H9 (cell line): Measurements from ENCODE around the gene IMMP2L. TPM values are rescaled to one million over a fixed set of nuclear protein-coding genes. Genes with fewer than 3 reads are reported as not detected.

Experiments used
- DNase-seq: peaks from one replicate; pipeline ENCODE4 v3.0.0-alpha.2; 2017
- H2AFZ ChIP-seq: one replicate; pipeline ENCODE4 v1.6.1; 2013; ENCODE audit warnings: mild to moderate bottlenecking, low read length, control low read depth, moderate library complexity
- H2AK5ac ChIP-seq: 2 replicates; pipeline ENCODE4 v1.6.1; 2013; ENCODE audit warnings: low read length, control low read depth, mixed read lengths; ENCODE audit not compliant: insufficient read length
- H2BK120ac ChIP-seq: one replicate; pipeline ENCODE4 v1.6.1; 2013; ENCODE audit warnings: low read depth, mild to moderate bottlenecking, low read length, control low read depth, inconsistent platforms; ENCODE audit not compliant: poor library complexity, severe bottlenecking
- H2BK12ac ChIP-seq: 2 replicates; pipeline ENCODE4 v1.6.1; 2013; ENCODE audit warnings: low read length, control low read depth, mixed read lengths, low read depth; ENCODE audit not compliant: insufficient read length
- H2BK15ac ChIP-seq: 2 replicates; pipeline ENCODE4 v1.6.1; 2013; ENCODE audit warnings: low read depth, low read length, control low read depth
- H2BK20ac ChIP-seq: one replicate; pipeline ENCODE4 v1.6.1; 2013; ENCODE audit warnings: low read depth, mild to moderate bottlenecking, low read length, control low read depth, inconsistent platforms; ENCODE audit not compliant: poor library complexity, severe bottlenecking
- H2BK5ac ChIP-seq: 2 replicates; pipeline ENCODE4 v1.6.1; 2013; ENCODE audit warnings: low read length, control low read depth, mixed read lengths; ENCODE audit not compliant: insufficient read length
- H3K14ac ChIP-seq: 2 replicates; pipeline ENCODE4 v1.6.1; 2013; ENCODE audit warnings: low read length, control low read depth; ENCODE audit not compliant: insufficient read depth
- H3K18ac ChIP-seq: 2 replicates; pipeline ENCODE4 v1.6.1; 2013; ENCODE audit warnings: low read depth, mild to moderate bottlenecking, mixed read lengths, low read length, control low read depth; ENCODE audit not compliant: insufficient read length
- H3K23ac ChIP-seq: 2 replicates; pipeline ENCODE4 v1.6.1; 2013; ENCODE audit warnings: low read length, control low read depth, mixed read lengths, low read depth; ENCODE audit not compliant: insufficient read length
- H3K23me2 ChIP-seq: 2 replicates; pipeline ENCODE4 v1.6.1; 2013; ENCODE audit warnings: low read depth, mild to moderate bottlenecking, mixed read lengths, low read length, control low read depth; ENCODE audit not compliant: insufficient read length, poor library complexity, severe bottlenecking
- H3K27ac ChIP-seq: 2 replicates; pipeline ENCODE4 v1.5.1; 2013; ENCODE audit warnings: low read length, control low read depth, mixed read lengths, low read depth; ENCODE audit not compliant: insufficient read length
- H3K27me3 ChIP-seq: 2 replicates; pipeline ENCODE4 v1.6.1; 2013; ENCODE audit warnings: low read length, control low read depth, inconsistent platforms; ENCODE audit not compliant: insufficient read depth
- H3K4ac ChIP-seq: 2 replicates; pipeline ENCODE4 v1.6.1; 2013; ENCODE audit warnings: low read depth, mild to moderate bottlenecking, control low read depth, inconsistent platforms, low read length, moderate library complexity
- H3K4me1 ChIP-seq: 2 replicates; pipeline ENCODE4 v1.6.1; 2013; ENCODE audit warnings: low read length, control low read depth, inconsistent platforms; ENCODE audit not compliant: insufficient read depth
- H3K4me2 ChIP-seq: 2 replicates; pipeline ENCODE4 v1.6.1; 2013; ENCODE audit warnings: low read length, control low read depth, mixed read lengths; ENCODE audit not compliant: insufficient read length, insufficient read depth
- H3K56ac ChIP-seq: 2 replicates; pipeline ENCODE4 v1.6.1; 2013; ENCODE audit warnings: low read depth, mild to moderate bottlenecking, mixed read lengths, low read length, control low read depth; ENCODE audit not compliant: insufficient read length
- H3K79me1 ChIP-seq: 2 replicates; pipeline ENCODE4 v1.6.1; 2013; ENCODE audit warnings: low read depth, mild to moderate bottlenecking, moderate library complexity, low read length, control low read depth, inconsistent platforms; ENCODE audit not compliant: insufficient read depth, poor library complexity, severe bottlenecking
- H3K79me2 ChIP-seq: 2 replicates; pipeline ENCODE4 v1.6.1; 2013; ENCODE audit warnings: low read length, control low read depth, inconsistent platforms; ENCODE audit not compliant: insufficient read depth
- H3K9ac ChIP-seq: 2 replicates; pipeline ENCODE4 v1.6.1; 2013; ENCODE audit warnings: low read length, control low read depth, mixed read lengths; ENCODE audit not compliant: insufficient read length; ENCODE audit errors: extremely low read depth
- H3K9me3 ChIP-seq: one replicate; pipeline ENCODE4 v1.6.1; 2013; ENCODE audit warnings: low read depth, low read length, inconsistent platforms; ENCODE audit not compliant: control insufficient read depth
- H3T11ph ChIP-seq: one replicate; pipeline ENCODE4 v1.6.1; 2013; ENCODE audit warnings: mild to moderate bottlenecking, low read length, control low read depth, inconsistent platforms
- H4K20me1 ChIP-seq: one replicate; pipeline ENCODE4 v1.6.1; 2013; ENCODE audit not compliant: control insufficient read depth, insufficient read length, insufficient read depth
- H4K5ac ChIP-seq: 2 replicates; pipeline ENCODE4 v1.6.1; 2013; ENCODE audit warnings: low read depth, mild to moderate bottlenecking, mixed read lengths, low read length, control low read depth; ENCODE audit not compliant: insufficient read length
- H4K8ac ChIP-seq: replicated peaks from 2 replicates; pipeline ENCODE4 v1.6.1; 2013; ENCODE audit warnings: low read length, control low read depth, mixed read lengths, low read depth; ENCODE audit not compliant: insufficient read length
- H4K91ac ChIP-seq: 2 replicates; pipeline ENCODE4 v1.6.1; 2013; ENCODE audit warnings: low read depth, mild to moderate bottlenecking, moderate library complexity, mixed read lengths, low read length, control low read depth; ENCODE audit not compliant: insufficient read length
- H3K27ac Mint-ChIP-seq, 3 experiments: 2 replicates in 2 of 3; 3 replicates in 1 of 3; pipeline ENCODE4 v1.8.0; 2020 to 2021; ENCODE audit warnings: mixed read lengths in 3 of 3, mild to moderate bottlenecking in 1 of 3, moderate library complexity in 1 of 3
- H3K27me3 Mint-ChIP-seq: 2 replicates; pipeline ENCODE4 v1.8.0; 2021; ENCODE audit warnings: low read depth, mild to moderate bottlenecking, moderate library complexity, mixed read lengths
- H3K36me3 Mint-ChIP-seq, 3 experiments: 2 replicates in 2 of 3; 3 replicates in 1 of 3; pipeline ENCODE4 v1.8.0; 2020 to 2021; ENCODE audit warnings: low read depth in 3 of 3, mixed read lengths in 3 of 3; ENCODE audit not compliant: insufficient read depth in 1 of 3
- H3K4me1 Mint-ChIP-seq, 2 experiments: 2 replicates each; pipeline ENCODE4 v1.8.0; 2020; ENCODE audit warnings: mixed read lengths in 2 of 2
- H3K4me3 Mint-ChIP-seq, 2 experiments: 2 replicates in 1 of 2; 3 replicates in 1 of 2; pipeline ENCODE4 v1.8.0; 2020 to 2021; ENCODE audit warnings: mild to moderate bottlenecking in 2 of 2, mixed read lengths in 2 of 2, moderate library complexity in 1 of 2
- H3K9me3 Mint-ChIP-seq, 2 experiments: 2 replicates in 1 of 2; 3 replicates in 1 of 2; pipeline ENCODE4 v1.8.0; 2020; ENCODE audit warnings: mild to moderate bottlenecking in 2 of 2, mixed read lengths in 2 of 2, moderate library complexity in 1 of 2
- WGBS: extraction: QIAGEN DNeasy Blood & Tissue Kit; methylation state at CpG from one replicate; pipeline ENCODE4 v1.1.7; 2013; ENCODE audit warnings: missing lambda C conversion rate, low lambda C conversion rate, mixed read lengths; ENCODE audit not compliant: insufficient read length; ENCODE audit errors: extremely low coverage; 5-methylcytosine and 5-hydroxymethylcytosine counted together
- total RNA-seq: library from RNA; stranded (reverse); gene quantifications from 2 replicates; pipeline ENCODE4 v1.2.1, GENCODE V29; 2021
- TF ChIP-seq, protein P1 (sequence below): fragments of 200-600 bp; sonication (generic); conservative IDR thresholded peaks from 3 replicates; pipeline ENCODE4 v1.8.0; 2021; ENCODE audit warnings: antibody characterized with exemption, mild to moderate bottlenecking

IMMP2L gene
- total RNA-seq, 1 experiment from 2014 or later, result 14.7 TPM

DNA sequence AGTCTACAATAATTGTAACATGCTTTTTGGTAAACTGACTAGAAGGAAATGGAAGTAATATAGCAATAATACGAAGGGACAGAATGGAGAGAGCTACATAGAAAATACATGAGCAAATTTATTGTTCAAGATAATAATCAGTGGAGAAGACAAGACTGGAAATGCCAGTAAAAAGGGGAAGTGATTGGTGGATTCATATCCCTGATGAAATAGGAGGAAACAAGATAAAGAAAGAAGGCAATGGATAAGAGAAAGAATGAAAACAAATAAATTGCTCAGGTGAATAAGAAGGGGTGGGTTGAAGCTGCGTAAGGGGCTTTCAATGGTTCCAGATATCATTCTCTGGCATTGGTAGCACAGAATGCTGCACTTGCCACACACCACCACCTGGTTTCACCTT is 335.5 kb downstream of the IMMP2L start:
- H3K9me3 ChIP-seq, result no peaks in the 10 kb centered on the region
- no peak overlapping the region for H3K23ac ChIP-seq
- H4K91ac ChIP-seq, result no peak overlapping the region
- no peaks in the 10 kb centered on the region for H4K20me1 ChIP-seq
- H3K18ac ChIP-seq, result no peak overlapping the region
- no peak overlapping the region for H3T11ph ChIP-seq
- H3K4ac ChIP-seq, result no peak overlapping the region
- Mint-ChIP-seq H3K4me1 (peaks cover 2 to 5% of the 10 kb centered on the region in 2 experiments; a peak in 1 of 4 replicates), H3K36me3 (no peaks in the 10 kb centered on the region), H3K9me3 (no peaks in the 10 kb centered on the region; a peak in 1 of 5 replicates), H3K27me3 (no peaks in the 10 kb centered on the region), H3K27ac (no peak overlapping the region), H3K4me3 (no peak overlapping the region)
- no peaks in the 10 kb centered on the region for H3K23me2 ChIP-seq
- no peak overlapping the region for H3K27ac ChIP-seq
- no peak overlapping the region for H3K14ac ChIP-seq
- no peak overlapping the region for H4K8ac ChIP-seq
- H3K4me2 ChIP-seq, result no peak overlapping the region
- no peak overlapping the region for H4K5ac ChIP-seq
- no CpG with 5 or more reads among the region's 2 CpGs for WGBS
- no peak for DNase-seq
- H2AK5ac ChIP-seq, result no peak overlapping the region
- no peak overlapping the region for H2AFZ ChIP-seq
- H2BK12ac ChIP-seq, result no peak overlapping the region
- H3K4me1 ChIP-seq, result no peaks in the 10 kb centered on the region
- no peak overlapping the region for H2BK5ac ChIP-seq
- H3K79me1 ChIP-seq, result no peaks in the 10 kb centered on the region
- no peak overlapping the region for H3K56ac ChIP-seq
- no peaks in the 10 kb centered on the region for H3K79me2 ChIP-seq
- no peak overlapping the region for H2BK120ac ChIP-seq
- H2BK15ac ChIP-seq, result no peak overlapping the region
- no peaks in the 10 kb centered on the region for H3K27me3 ChIP-seq
- H3K9ac ChIP-seq, result no peak overlapping the region
- TF ChIP-seq, protein P1, sequence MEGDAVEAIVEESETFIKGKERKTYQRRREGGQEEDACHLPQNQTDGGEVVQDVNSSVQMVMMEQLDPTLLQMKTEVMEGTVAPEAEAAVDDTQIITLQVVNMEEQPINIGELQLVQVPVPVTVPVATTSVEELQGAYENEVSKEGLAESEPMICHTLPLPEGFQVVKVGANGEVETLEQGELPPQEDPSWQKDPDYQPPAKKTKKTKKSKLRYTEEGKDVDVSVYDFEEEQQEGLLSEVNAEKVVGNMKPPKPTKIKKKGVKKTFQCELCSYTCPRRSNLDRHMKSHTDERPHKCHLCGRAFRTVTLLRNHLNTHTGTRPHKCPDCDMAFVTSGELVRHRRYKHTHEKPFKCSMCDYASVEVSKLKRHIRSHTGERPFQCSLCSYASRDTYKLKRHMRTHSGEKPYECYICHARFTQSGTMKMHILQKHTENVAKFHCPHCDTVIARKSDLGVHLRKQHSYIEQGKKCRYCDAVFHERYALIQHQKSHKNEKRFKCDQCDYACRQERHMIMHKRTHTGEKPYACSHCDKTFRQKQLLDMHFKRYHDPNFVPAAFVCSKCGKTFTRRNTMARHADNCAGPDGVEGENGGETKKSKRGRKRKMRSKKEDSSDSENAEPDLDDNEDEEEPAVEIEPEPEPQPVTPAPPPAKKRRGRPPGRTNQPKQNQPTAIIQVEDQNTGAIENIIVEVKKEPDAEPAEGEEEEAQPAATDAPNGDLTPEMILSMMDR, result no peak
- H2BK20ac ChIP-seq, result no peak overlapping the region
